Activated B cell treated with CpG ODN at 0.5 μM for 24 hours (primary cell): ENCODE results near the gene ROR1. TPM values are rescaled to one million over a fixed set of nuclear protein-coding genes. Genes with fewer than 3 reads are reported as not detected.

ENCODE experiments used
- ATAC-seq: fragments of 200-7000 bp; cut with Tn5 transposase; one replicate; pipeline ENCODE4 v1.10.0; 2021; ENCODE audit warnings: low read depth, mild to moderate bottlenecking, moderate library complexity
- CTCF ChIA-PET: fragments of 350-600 bp; sonication (Branson Sonifier 250); formaldehyde crosslinking; loops from one replicate; lab custom pipeline; 2021; ENCODE audit warnings: antibody characterized with exemption; lab: Charles Lee
- POLR2A ChIA-PET: fragments of 350-600 bp; sonication (Branson Sonifier 250); formaldehyde crosslinking; loops from one replicate; lab custom pipeline; 2021; ENCODE audit warnings: antibody characterized with exemption; lab: Charles Lee
- DNase-seq: peaks from one replicate; pipeline ENCODE4 v3.0.0; 2022
- H3K27ac Mint-ChIP-seq: one replicate; pipeline ENCODE4 v1.8.0; 2020; ENCODE audit warnings: mixed read lengths
- H3K27me3 Mint-ChIP-seq: one replicate; pipeline ENCODE4 v1.8.0; 2021; ENCODE audit warnings: mixed read lengths
- H3K36me3 Mint-ChIP-seq: one replicate; pipeline ENCODE4 v1.8.0; 2021; ENCODE audit warnings: low read depth, mixed read lengths
- H3K4me1 Mint-ChIP-seq: one replicate; pipeline ENCODE4 v1.8.0; 2021; ENCODE audit warnings: mixed read lengths
- H3K4me3 Mint-ChIP-seq: one replicate; pipeline ENCODE4 v1.8.0; 2020; ENCODE audit warnings: mild to moderate bottlenecking, mixed read lengths
- H3K9me3 Mint-ChIP-seq: one replicate; pipeline ENCODE4 v1.8.0; 2020; ENCODE audit warnings: mixed read lengths
- intact Hi-C: fragments of 100-400 bp; cut with micrococcal nuclease; formaldehyde crosslinking; loops from one replicate; pipeline ENCODE4 v1.15.1; 2024
- total RNA-seq: library from RNA; stranded (reverse); gene quantifications from 2 replicates; pipeline ENCODE4 v1.2.3, GENCODE V29; 2022
- TF ChIP-seq, protein P1 (sequence below): fragments of 200-600 bp; IDR thresholded peaks from one replicate; pipeline ENCODE4 v1.8.0; 2022; ENCODE audit warnings: antibody characterized with exemption, mild to moderate bottlenecking

ROR1 gene
- total RNA-seq, 1 donor from 2014 or later: 2.2 TPM

- DNase-seq: no peak
- H3K4me1 Mint-ChIP-seq: no peaks in the 10 kb centered on the region
- H3K27me3 Mint-ChIP-seq: peaks cover 12% of the 10 kb centered on the region
- no peak overlapping the region for H3K4me3 Mint-ChIP-seq
- H3K9me3 Mint-ChIP-seq: no peaks in the 10 kb centered on the region
- no peak overlapping the region for H3K27ac Mint-ChIP-seq
- TF ChIP-seq, protein P1, sequence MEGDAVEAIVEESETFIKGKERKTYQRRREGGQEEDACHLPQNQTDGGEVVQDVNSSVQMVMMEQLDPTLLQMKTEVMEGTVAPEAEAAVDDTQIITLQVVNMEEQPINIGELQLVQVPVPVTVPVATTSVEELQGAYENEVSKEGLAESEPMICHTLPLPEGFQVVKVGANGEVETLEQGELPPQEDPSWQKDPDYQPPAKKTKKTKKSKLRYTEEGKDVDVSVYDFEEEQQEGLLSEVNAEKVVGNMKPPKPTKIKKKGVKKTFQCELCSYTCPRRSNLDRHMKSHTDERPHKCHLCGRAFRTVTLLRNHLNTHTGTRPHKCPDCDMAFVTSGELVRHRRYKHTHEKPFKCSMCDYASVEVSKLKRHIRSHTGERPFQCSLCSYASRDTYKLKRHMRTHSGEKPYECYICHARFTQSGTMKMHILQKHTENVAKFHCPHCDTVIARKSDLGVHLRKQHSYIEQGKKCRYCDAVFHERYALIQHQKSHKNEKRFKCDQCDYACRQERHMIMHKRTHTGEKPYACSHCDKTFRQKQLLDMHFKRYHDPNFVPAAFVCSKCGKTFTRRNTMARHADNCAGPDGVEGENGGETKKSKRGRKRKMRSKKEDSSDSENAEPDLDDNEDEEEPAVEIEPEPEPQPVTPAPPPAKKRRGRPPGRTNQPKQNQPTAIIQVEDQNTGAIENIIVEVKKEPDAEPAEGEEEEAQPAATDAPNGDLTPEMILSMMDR: no peak
- H3K36me3 Mint-ChIP-seq: no peaks in the 10 kb centered on the region
- POLR2A ChIA-PET: no interaction called here
- intact Hi-C loops: no loop called here
- ATAC-seq: no peak
- CTCF ChIA-PET: no interaction called here
Measured at GRCh38 chr1:63873751-63874150, 99.9 kb downstream of the ROR1 start.

- H3K9me3 Mint-ChIP-seq: no peaks in the 10 kb centered on the region
- H3K27ac Mint-ChIP-seq: no peak overlapping the region
- TF ChIP-seq, protein P1: no peak
- no peak overlapping the region for H3K4me3 Mint-ChIP-seq
- CTCF ChIA-PET: no interaction called here
- POLR2A ChIA-PET: no interaction called here
- no peak for DNase-seq
- H3K4me1 Mint-ChIP-seq: no peaks in the 10 kb centered on the region
- intact Hi-C loops: no loop called here
- no peaks in the 10 kb centered on the region for H3K36me3 Mint-ChIP-seq
- H3K27me3 Mint-ChIP-seq: peaks cover 12% of the 10 kb centered on the region
- ATAC-seq: no peak
Measured at GRCh38 chr1:63874278-63874880, 100.6 kb downstream of the ROR1 start.

DNA sequence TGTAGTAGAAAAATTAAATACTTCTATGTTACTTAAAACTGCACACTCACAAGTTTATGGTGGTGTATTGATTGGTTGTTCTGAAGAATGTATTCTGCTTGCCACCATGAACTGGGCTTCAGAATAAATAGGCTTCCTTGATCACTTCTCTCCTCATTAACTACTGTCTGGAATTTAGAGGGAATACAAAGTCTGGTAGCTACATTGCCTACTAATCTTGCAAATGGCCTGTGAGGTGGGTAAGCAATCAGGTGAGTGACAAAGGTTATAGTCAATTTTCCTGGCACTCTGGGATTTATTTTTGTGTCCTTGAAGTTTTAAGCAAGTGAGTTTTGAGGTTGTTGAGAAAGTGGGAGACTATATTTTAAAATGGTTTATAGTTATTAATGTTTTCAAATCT lies 101.8 kb downstream of the ROR1 start:
- Mint-ChIP-seq H3K4me3 (no peak overlapping the region), H3K27me3 (peaks cover 13% of the 10 kb centered on the region), H3K27ac (no peak overlapping the region), H3K4me1 (no peaks in the 10 kb centered on the region), H3K36me3 (no peaks in the 10 kb centered on the region), H3K9me3 (no peaks in the 10 kb centered on the region)
- POLR2A ChIA-PET: no interaction called here
- TF ChIP-seq, protein P1: no peak
- CTCF ChIA-PET: no interaction called here
- DNase-seq (no peak), ATAC-seq (no peak)
- intact Hi-C loops: no loop called here

GRCh38 chr1:63877021-63877767 lies 103.4 kb downstream of the ROR1 start:
- TF ChIP-seq, protein P1: no peak

DNA sequence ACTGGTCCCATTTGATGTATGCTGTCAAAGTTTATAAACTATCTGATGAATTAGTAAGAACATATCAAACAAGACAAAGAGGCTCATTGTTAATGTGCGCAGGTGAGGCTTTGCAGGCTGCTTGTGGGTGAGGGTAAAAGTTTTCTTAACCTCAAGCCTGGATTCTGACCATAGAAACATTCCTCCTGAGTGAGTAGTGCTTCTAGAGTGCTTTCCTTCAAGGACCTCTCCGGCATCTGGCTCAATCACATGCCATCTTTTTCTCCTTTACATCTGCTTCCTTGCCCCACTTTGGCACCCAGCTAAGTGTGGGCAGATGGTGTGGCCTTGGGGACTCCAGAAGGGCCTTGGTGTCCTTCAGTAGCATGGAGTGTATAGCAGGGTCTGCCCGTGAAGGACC lies 104.0 kb downstream of the ROR1 start:
- Mint-ChIP-seq H3K9me3 (no peaks in the 10 kb centered on the region), H3K27me3 (peaks cover 10% of the 10 kb centered on the region), H3K27ac (no peak overlapping the region), H3K4me3 (no peak overlapping the region), H3K36me3 (no peaks in the 10 kb centered on the region), H3K4me1 (no peaks in the 10 kb centered on the region)
- CTCF ChIA-PET: no interaction called here
- TF ChIP-seq, protein P1: no peak
- DNase-seq: no peak
- POLR2A ChIA-PET: no interaction called here
- ATAC-seq: no peak
- intact Hi-C loops: no loop called here

More at GRCh38 chr1:63877021-63877767, 103.4 kb downstream of the ROR1 start:
- CTCF ChIA-PET: no interaction called here
- intact Hi-C loops: no loop called here
- ATAC-seq (no peak), DNase-seq (no peak)
- H3K9me3 Mint-ChIP-seq: no peaks in the 10 kb centered on the region
- peaks cover 12% of the 10 kb centered on the region for H3K27me3 Mint-ChIP-seq
- H3K36me3 Mint-ChIP-seq: no peaks in the 10 kb centered on the region
- no peak overlapping the region for H3K4me3 Mint-ChIP-seq
- POLR2A ChIA-PET: no interaction called here
- H3K4me1 Mint-ChIP-seq: no peaks in the 10 kb centered on the region
- no peak overlapping the region for H3K27ac Mint-ChIP-seq
